GM19193 (cell line): Measurements from ENCODE around the gene PPP2R3B.

ENCODE experiments used
- POLR2A ChIP-seq: IDR thresholded peaks from 4 replicates; pipeline ENCODE4 v1.6.1; 2011; ENCODE audit not compliant: insufficient read depth, insufficient read length; ENCODE audit errors: extremely low read depth

PPP2R3B gene

DNA sequence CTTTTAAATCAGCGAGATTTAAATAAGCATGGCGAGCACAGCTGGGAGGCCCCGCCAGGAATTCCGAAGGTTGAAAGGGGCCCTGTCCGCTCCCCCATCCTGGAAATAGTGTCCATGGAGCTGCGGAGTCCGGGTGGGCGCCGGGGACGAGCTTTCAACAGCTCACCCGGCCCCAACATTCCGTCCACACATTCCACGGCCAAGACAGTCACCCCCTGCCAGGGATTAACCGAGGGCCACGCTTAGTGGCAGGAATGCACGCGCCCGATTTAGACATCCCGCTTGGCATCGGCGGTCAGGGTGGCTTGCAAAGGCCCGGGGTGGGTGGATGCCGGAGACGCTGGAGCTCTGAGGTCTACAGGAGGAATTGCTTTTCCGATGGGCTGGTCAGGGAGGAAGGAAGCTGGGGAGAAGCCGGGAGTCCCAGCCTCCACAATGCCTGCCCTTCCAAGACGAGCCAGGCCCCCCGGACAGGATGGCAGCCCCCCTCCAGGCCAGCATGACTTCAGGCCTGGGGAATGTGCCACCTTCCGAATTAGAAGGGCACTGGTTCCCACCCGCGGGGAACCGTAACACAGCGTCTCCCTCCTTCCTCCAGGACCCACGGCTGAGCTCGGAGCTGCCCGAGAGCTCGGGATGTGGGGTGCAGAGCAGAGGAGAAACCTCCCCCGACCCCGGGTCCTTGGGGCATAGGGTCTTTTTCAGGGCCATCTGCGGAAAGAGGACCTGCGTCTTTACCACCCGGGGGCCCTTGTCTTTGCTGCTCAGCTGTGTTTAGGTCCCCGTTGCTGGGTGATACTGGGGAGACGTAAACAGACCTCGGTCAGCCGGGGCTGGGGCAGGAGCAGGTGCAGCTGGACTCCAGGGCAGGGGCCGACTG, 26.9 kb upstream of the PPP2R3B start:
- TF ChIP-seq POLR2A: no peak

DNA sequence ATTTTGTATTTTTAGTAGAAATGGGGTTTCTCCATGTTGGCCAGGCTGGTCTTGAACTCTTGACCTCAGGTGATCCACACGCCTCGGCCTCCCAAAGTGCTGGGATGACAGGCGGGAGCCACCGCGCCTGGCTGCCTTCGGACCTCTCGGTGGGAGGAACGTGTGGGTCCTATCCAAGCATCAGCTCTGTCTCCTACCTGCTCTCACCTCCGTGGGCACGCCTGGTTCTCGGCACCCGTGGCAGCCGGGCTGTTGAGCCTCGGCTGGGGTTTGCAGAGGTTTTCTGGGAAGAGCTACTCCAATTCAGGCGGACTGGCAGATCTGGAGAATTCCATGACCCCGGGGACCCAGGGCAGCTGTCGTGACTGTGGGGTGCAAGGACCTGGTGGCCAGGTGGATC, 23.6 kb upstream of the PPP2R3B start:
- no peak for TF ChIP-seq POLR2A

DNA sequence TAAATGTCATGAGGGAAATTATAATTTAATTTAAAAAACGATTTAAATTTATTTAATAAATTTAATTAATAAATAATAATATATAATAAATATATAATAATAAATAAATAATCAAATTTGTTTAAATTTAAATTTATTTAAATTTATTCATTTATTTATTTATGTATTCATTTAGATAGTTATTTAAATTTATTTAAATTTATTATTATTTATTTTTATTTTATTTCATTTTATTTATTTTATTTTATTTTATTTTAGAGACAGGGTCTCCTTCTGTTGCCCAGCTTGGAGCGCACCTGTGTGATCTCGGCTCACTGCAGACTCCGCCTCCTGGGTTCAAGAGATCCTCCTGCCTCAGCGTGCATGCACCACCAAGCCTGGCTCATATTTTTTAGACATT, 18.4 kb upstream of the PPP2R3B start:
- TF ChIP-seq POLR2A: no peak

DNA sequence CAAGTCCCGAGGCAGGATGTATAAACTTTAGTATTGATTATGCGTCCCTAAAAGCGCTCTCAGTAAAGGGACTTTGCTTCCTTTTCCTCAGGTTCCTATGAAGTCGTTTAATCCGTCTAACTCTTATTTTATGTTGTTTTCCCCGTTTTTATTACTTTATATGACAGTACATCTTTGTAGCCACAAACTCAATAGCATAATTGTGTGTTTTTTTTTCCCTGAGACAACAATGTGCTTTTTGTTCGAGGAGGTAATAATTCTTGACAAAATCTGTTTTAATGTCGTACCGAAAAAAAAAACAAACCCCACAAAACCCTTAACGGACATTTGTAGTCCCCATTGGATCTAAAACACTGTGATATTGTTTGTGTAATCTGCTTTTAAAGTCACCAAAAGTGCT, 17.9 kb upstream of the PPP2R3B start:
- no peak for TF ChIP-seq POLR2A

DNA sequence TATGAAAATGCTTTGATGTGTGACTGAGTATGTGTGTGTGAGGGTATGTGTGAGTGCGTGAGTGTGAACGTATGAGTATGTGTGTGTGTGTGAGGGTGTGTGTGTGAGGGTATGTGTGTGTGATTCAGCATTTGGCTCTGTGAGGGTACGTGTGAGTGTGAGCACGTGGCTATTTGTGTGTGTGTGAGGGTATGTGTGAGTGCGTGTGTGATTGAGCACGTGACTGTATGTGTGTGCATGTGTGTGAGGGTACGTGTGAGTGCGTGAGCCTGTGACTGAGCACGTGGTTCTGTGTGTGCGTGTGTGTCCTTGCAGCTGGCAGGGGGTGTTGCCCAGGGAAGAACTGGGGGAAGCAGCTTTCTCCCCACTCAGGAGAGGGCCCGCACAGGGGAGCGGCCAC, 16.1 kb upstream of the PPP2R3B start:
- no peak for TF ChIP-seq POLR2A

DNA sequence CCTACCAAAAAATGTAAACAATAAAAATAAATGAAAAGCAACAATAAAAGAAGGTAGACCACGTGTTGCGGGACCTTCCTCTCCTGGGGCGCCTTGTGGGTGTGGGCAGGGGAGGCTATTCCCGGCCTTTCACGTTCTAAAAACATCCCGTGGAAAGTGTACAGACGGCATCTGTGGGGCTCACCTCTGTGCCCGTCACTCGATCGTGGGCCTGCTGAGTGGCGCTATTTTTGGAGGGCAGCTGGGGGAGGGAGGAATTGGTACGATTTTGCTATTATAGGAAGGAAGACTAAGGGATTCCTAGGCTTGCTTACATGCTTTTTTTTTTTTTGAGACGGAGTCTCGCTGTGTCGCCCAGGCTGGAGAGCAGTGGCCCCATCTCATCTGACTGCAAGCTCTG, 13.6 kb upstream of the PPP2R3B start:
- no peak for TF ChIP-seq POLR2A

DNA sequence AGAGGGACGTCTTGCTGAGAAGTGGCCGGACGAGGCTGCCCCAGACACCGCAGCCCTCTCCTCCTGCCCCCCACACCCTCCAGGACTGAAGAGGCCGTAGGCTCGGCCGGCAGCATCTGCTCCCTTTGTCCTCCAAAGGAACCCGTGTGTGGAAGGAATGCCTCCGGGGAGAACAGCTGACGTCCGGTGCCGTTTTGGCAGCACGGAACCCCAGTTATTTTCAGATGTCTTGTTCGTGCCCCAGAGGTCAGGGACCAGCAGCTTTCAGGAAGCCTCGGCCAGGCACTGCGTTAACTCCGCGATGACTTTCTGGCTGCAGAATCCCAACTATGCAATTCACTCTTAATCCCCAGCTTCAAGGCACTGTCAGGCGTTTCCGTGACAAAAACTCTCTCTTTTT, 10.9 kb upstream of the PPP2R3B start:
- TF ChIP-seq POLR2A: no peak

DNA sequence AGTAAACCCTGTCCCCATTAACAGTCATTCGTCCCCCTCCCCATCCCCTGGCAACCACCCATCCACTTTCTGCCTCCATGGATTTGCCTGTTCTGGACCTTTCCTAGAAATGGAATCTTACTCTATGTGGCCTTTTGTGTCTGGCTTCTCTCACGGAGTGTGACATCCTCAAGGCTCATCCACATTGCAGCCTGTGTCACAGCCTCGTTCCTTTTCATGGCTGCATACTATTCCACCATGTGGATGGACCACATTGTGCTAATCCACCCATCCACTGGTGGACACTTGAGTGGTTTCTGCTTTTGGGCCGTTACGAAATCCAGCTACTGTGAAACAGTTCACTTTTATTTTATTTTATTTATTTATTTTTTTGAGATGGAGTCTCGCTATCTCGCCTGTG, 8.1 kb upstream of the PPP2R3B start:
- no peak for TF ChIP-seq POLR2A

DNA sequence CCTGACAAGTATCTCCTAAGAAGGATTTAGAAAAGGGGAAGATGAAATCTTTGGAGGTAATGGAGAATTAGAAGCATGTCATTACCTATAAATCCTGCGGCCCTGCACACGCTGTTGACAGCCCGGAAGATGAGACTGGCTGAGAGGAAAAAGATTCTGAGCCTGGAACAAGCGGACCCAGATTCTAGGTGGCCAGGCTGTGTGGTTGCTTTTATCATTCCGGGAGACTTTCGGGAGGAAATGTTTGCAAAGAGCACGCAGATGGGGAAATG, 5.8 kb upstream of the PPP2R3B start:
- no peak for TF ChIP-seq POLR2A

DNA sequence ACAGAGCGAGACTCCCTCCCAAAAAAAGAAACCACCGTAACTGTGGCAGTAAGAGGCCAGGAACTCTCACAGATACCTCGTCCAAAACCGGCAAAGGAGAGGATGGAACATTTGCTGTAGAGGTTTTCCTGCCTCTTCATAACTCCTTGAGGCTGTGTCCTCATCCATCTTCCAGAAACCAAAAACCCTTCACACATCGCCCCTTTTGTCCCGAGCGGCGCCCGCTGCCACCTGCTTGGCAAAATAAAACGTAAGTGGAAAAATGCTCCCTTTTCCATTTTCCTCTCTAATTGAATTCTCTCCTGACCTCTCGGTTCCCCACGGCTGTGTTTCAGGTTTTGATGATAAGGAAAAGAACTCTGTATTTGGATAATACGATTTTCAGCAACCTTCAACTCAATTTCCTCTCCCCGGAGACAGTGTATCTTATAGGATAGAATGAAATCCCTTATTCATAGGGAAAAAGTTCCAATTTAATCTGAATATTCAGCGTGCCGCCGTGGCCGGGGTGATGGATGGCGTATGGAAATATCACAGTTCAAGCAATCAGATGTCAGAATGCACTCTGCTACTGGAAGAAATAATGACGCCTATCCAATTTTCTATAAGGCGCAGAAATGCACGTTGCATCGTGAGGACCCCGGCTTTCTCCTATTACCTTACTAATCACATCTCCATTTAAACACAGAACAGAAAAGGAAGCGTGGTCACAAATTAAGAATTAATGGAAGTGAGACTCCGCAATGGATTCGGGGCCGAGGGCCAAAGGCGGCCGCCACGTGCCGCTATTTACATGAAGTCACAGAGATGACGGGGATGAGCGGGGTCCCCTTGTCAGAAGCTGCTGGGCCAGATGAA, 5.2 kb upstream of the PPP2R3B start:
- TF ChIP-seq POLR2A: no peak

DNA sequence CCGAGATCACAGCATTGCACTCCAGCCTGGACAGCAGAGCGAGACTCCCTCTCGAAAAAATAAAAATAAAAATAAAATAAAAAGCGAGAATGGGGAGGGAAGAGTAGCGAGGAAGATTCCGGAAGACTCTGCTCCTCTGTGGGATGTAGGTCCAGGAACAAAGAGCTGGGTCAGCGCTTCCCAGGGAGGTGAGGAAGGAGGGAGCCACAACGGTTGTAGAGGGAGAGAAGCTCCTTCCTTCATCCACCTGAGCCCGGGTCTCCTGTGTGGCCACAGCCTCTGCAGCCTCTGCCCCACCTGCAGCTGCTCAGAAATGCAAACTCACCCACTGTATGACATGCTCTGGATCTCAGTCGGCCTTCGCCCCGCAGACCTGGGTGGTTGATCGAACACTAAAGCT, 3.8 kb upstream of the PPP2R3B start:
- TF ChIP-seq POLR2A: no peak

DNA sequence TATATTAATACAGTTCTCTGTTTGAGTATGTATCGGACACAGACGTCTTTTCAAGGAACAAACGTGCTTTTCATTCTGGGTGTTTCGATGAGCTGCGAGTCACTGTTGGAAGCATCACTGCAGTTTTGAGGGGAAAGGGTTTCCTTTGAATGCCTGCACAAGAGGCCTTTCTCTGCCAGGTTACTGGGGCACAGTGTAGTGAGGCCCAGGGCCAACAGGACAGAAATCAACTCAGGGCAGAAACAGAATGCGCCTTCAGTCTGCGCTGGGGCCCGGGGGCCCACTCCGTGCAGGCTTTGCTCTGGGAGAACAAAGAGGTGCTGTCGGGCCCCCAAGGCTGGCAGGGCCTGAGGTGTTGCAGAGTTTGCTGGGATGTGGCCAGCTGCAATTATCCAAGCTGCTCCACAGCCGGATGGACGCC, 2.3 kb upstream of the PPP2R3B start:
- no peak for TF ChIP-seq POLR2A

DNA sequence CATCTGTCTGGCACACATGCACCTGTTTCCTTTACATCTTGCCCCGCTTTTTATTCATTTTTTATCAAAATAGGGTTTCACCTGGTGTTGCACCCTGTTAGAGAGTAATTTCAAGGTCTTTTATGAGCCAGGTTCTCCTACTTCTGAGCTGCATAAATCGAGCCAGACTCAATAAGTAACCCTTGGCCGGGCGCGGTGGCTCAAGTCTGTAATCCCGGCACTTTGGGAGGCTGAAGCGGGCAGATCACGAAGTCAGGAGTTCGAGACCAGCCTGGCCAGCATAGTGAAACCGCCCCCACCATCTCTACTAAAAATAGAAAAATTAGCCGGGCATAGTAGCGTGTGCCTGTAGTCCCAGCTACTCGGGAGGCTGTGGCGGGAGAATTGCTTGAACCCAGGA, 1.0 kb upstream of the PPP2R3B start:
- no peak for TF ChIP-seq POLR2A

DNA sequence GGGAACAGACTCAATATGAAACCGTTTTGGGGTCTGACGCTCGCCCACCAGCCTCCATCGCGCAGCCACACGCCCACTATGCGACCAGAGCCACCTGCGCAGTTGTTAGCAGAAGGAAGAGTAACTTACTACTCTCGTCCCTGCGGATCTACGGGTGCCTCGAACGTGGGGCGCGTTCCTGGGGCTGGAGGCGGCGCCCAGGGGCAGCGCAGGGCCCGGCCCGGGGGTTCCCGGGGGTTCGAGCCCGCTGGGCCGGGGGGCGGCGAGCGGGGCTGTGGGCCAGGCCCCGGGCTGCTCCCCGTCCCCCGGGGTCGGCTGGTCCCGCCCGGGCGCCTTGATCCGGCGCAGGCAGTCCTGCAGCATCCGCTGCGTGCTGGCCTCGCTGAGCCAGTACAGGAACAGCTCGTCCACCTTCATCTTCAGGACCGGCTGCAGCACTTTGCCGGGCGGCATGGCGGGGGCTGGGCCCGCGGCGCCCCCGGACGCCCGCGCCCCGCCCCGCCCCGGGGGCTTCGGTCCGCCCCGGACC, 404 bp downstream of the PPP2R3B start:
- TF ChIP-seq POLR2A: no peak

DNA sequence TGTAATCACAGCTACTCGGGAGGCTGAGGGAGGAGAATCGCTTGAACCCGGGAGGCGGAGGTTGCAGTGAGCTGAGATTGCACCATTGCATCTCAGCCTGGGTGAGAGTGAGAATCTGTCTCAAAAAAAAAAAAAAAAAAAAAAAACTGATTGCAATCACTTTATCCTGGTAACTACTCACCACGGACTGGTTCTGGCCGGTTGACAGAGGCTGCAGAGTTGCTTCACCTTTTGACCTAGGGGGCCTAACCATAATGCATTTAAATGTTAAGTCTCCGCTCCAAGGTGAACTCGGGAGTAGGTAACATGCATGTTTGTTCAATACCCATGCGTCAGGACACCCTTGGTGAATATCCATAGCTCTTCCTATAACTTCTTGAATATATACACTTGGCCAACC, 1.8 kb downstream of the PPP2R3B start:
- no peak for TF ChIP-seq POLR2A

DNA sequence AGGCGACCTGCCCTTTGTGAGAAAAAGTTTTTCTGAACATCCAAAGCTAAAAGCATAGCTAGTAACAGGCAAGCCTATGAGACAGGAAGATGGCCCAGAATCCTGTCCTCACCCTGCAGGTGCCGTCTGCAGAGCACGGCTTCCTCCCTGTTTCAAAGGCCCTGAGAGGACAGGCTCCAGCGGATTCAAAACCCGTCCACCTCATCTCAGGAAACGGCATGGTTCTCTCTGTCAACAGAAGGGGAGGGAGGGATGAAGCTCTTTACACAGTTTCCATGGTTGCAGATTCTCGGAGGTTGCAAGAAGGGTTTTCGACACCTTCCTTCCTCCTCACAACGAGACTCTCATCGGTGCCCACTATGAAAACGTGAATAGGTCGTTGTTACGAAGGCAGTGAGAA, 8.3 kb downstream of the PPP2R3B start:
- TF ChIP-seq POLR2A: no peak

DNA sequence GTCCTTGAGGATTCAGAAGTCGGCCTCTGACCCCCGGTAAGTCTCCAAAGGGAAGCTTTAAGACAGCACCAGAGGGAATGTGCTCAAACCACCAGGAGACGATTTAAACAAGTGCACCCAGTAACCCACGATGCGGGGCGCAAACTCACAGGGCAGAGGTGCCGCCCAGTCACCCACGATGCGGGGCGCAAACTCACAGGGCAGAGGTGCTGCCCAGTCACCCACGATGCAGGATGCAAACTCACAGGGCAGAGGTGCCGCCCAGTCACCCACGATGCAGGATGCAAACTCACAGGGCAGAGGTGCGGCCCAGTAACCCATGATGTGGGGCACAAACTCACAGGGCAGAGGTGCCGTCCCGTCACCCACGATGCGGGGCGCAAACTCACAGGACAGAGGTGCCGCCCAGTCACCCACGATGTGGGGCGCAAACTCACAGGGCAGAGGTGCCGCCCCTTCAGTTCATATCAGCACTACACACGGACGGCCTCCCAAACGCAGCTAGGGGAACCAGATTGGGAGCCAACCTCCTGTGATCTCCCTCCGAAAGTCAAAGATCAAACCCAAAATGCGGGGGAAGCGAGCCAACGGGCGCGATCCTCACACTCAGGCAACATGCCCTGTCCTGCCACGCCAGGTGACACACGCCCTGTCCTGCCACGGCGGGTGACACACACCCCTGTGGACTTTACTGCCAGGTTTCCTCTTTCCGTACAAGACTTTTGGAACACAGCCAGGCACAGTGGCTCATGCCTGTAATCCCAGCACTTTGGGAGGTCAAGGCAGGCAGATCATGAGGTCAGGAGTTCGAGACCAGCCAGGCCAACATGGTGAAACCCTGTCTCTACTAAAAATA, 11.3 kb downstream of the PPP2R3B start:
- no peak for TF ChIP-seq POLR2A
